Uterus (tissue), 4 donors: Measurements from ENCODE around the gene CDIPT. TPM values are rescaled to one million over a fixed set of nuclear protein-coding genes. Genes with fewer than 3 reads are reported as not detected.

Experiments used
- DNase-seq, 2 donors: peaks; one replicate each; pipeline ENCODE4 v3.0.0-alpha.2; 2019 to 2020
- H3K27ac ChIP-seq, 2 donors: fragments of 200-600 bp; sonication (generic); 1 replicate in 1 of 2; 2 replicates in 1 of 2; pipeline ENCODE4 v1.5.1; 2016 to 2018
- H3K27me3 ChIP-seq, 2 donors: fragments of 200-600 bp; sonication (generic); one replicate each; pipeline ENCODE4 v1.5.1; 2018 to 2019; ENCODE audit warnings: control low read depth in 1 of 2
- H3K36me3 ChIP-seq, 2 donors: fragments of 200-600 bp; sonication (generic); one replicate each; pipeline ENCODE4 v1.5.1; 2019; ENCODE audit warnings: control low read depth in 1 of 2
- H3K4me1 ChIP-seq, 2 donors: fragments of 200-600 bp; sonication (generic); one replicate each; pipeline ENCODE4 v1.5.1; 2018 to 2019; ENCODE audit warnings: control low read depth in 1 of 2
- H3K4me3 ChIP-seq, 2 donors: fragments of 200-600 bp; sonication (generic); 1 replicate in 1 of 2; 2 replicates in 1 of 2; pipeline ENCODE4 v1.5.1; 2018 to 2019; ENCODE audit warnings: mild to moderate bottlenecking in 1 of 2
- H3K9me3 ChIP-seq, 2 donors: fragments of 200-600 bp; sonication (generic); one replicate each; pipeline ENCODE4 v1.5.1; 2019; ENCODE audit warnings: control low read depth in 1 of 2
- CTCF ChIP-seq, 4 experiments: fragments of 200-600 bp in 2 of 4; fragments of 450-650 bp in 2 of 4; sonication (generic) in 2 of 4; IDR thresholded peaks; one replicate each; pipeline ENCODE4 v1.5.1; 2016 to 2019; ENCODE audit warnings: antibody characterized with exemption in 4 of 4, mild to moderate bottlenecking in 2 of 4, moderate library complexity in 1 of 4
- POLR2A ChIP-seq, 2 donors: fragments of 450-650 bp; IDR thresholded peaks; one replicate each; pipeline ENCODE4 v1.6.1; 2016; ENCODE audit warnings: antibody characterized with exemption in 2 of 2, mild to moderate bottlenecking in 1 of 2, moderate library complexity in 1 of 2
- intact Hi-C: fragments of 100-400 bp; cut with DNase I; formaldehyde crosslinking; loops from one replicate; pipeline ENCODE4 v1.15.1; 2023; ENCODE audit warnings: low total_unique reads
- total RNA-seq, 4 donors: library from RNA; depleted of rRNA in 3 of 4; stranded (reverse); fragments of >200 nt in 3 of 4; gene quantifications; one replicate each; pipeline versions ENCODE4 v1.1.0 to v1.2.4, GENCODE V29; 2014 to 2023
- donor health status: DM: yes; HTN: yes; CAD: no.

The CDIPT gene
- total RNA-seq, 4 donors from 2014 or later, result 35.1 to 83.7 (median 59.1) TPM

DNA sequence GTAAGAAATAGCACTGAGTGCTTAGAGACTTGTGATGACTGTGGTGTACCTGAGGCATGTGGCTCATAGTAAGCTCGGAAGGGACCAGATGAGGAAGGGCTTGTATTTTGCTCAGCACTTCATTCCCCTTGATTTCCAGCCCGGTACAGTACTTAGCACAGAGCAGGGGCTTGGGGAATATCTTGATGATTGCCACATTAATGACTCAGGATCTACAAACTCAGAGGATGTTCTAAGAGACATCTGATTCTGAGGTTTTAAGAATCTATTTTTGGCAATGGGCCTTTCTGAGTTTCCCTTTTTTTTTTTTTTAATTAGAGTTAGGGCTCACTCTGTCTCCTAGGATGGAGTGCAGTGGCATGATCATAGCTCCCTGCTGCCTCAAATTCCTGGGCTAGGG lies 46.4 kb upstream of the CDIPT start:
- intact Hi-C loops, result no loop called here
- Histone ChIP-seq H3K9me3 (no peaks in the 10 kb centered on the region), H3K27ac (no peak overlapping the region), H3K4me1 (no peaks in the 10 kb centered on the region), H3K27me3 (no peaks in the 10 kb centered on the region), H3K36me3 (no peaks in the 10 kb centered on the region), H3K4me3 (no peak overlapping the region)
- TF ChIP-seq POLR2A (IDR thresholded peaks at IDR 0.05) (no peak), CTCF (IDR thresholded peaks at IDR 0.05) (no peak)
- DNase-seq, result no peak

DNA sequence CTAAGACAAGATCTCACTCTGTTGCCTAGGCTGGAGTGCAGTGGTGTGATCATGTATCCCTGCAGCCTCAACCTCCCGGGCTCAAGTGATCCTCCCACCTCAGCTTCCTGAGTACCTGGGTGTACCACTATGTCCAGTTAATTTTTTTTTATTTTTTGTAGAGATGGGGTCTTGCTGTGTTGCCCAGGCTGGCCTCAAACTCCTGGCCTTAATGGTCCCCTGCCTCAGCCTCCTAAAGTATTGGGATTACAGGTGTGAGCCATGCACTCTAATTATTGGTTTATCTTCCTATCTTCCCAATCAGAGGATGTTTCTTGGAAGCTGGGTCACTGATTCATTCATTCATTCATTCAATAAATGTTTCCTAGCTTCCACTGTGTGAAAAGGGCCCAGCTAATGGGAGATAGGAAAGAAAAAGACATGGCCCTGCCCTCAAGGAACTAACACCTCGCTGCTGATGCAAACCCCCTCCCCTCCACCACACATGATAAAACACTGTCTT lies 45.7 kb upstream of the CDIPT start:
- Histone ChIP-seq H3K27me3 (no peaks in the 10 kb centered on the region), H3K9me3 (no peaks in the 10 kb centered on the region), H3K4me3 (no peak overlapping the region), H3K27ac (no peak overlapping the region), H3K36me3 (no peaks in the 10 kb centered on the region), H3K4me1 (no peaks in the 10 kb centered on the region)
- intact Hi-C loops, result no loop called here
- DNase-seq, result no peak
- TF ChIP-seq POLR2A (IDR thresholded peaks at IDR 0.05), result no peak
- TF ChIP-seq CTCF (IDR thresholded peaks at IDR 0.05), result no peak

GRCh38 chr16:29907973-29908372 lies 44.9 kb upstream of the CDIPT start:
- Histone ChIP-seq H3K27ac (no peak overlapping the region), H3K4me1 (no peaks in the 10 kb centered on the region), H3K27me3 (no peaks in the 10 kb centered on the region), H3K9me3 (no peaks in the 10 kb centered on the region), H3K4me3 (no peak overlapping the region), H3K36me3 (no peaks in the 10 kb centered on the region)
- DNase-seq, result no peak
- intact Hi-C loops, result no loop called here
- TF ChIP-seq POLR2A (IDR thresholded peaks at IDR 0.05) (no peak), CTCF (IDR thresholded peaks at IDR 0.05) (no peak)

GRCh38 chr16:29906520-29907244 lies 43.7 kb upstream of the CDIPT start:
- DNase-seq, result no peak
- Histone ChIP-seq H3K4me1 (no peaks in the 10 kb centered on the region), H3K27ac (no peak overlapping the region), H3K36me3 (no peaks in the 10 kb centered on the region), H3K27me3 (no peaks in the 10 kb centered on the region), H3K4me3 (no peak overlapping the region), H3K9me3 (no peaks in the 10 kb centered on the region)
- TF ChIP-seq CTCF (IDR thresholded peaks at IDR 0.05) (no peak), POLR2A (IDR thresholded peaks at IDR 0.05) (no peak)
- intact Hi-C loops, result no loop called here

DNA sequence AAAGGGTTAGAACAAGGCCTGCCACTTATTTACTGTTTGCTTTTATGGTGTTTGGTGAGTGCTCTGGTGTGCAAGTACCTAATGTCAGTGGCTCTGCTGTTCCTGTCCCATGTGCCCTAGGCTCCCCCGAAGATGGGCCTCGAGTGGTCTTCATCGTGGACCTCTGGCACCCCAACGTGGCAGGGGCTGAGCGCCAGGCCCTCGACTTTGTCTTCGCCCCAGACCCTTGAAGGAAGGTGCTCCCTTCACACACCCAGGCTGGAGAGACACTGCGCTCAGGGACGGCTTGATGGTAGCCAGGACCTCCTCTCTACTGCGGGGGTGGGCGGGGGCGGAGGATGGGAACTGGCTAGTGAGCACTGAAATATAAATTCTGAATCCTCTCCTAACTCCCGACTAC lies 42.6 kb upstream of the CDIPT start:
- Histone ChIP-seq H3K36me3 (no peaks in the 10 kb centered on the region), H3K9me3 (no peaks in the 10 kb centered on the region), H3K27me3 (no peaks in the 10 kb centered on the region), H3K4me1 (no peaks in the 10 kb centered on the region), H3K4me3 (no peak overlapping the region), H3K27ac (no peak overlapping the region)
- intact Hi-C loops, result no loop called here
- TF ChIP-seq POLR2A (IDR thresholded peaks at IDR 0.05) (no peak), CTCF (IDR thresholded peaks at IDR 0.05) (no peak)
- DNase-seq, result no peak
